Upper lobe of left lung (tissue), 6 donors: ENCODE results near the gene SYNE2. TPM values are rescaled to one million over a fixed set of nuclear protein-coding genes. Genes with fewer than 3 reads are reported as not detected.

Experiments used
- ATAC-seq, 2 donors: fragments of 200-7000 bp; cut with Tn5 transposase; one replicate each; pipeline ENCODE4 v1.9.1; 2022; ENCODE audit warnings: mild to moderate bottlenecking in 2 of 2, moderate library complexity in 2 of 2; ENCODE audit not compliant: low FRiP score in 2 of 2
- DNase-seq, 2 donors: peaks; one replicate each; pipeline ENCODE4 v3.0.0-alpha.2; 2019 to 2020
- H3K27ac ChIP-seq, 4 donors: fragments of 200-600 bp; sonication (generic); one replicate each; pipeline ENCODE4 v1.5.1; 2016 to 2019
- H3K27me3 ChIP-seq, 4 donors: fragments of 200-600 bp; sonication (generic); one replicate each; pipeline ENCODE4 v1.5.1; 2017 to 2019
- H3K36me3 ChIP-seq, 4 donors: fragments of 200-600 bp; sonication (generic); one replicate each; pipeline ENCODE4 v1.5.1; 2016 to 2019
- H3K4me1 ChIP-seq, 4 donors: fragments of 200-600 bp; sonication (generic); one replicate each; pipeline ENCODE4 v1.5.1; 2018 to 2019
- H3K4me3 ChIP-seq, 4 donors: fragments of 200-600 bp; sonication (generic); one replicate each; pipeline ENCODE4 v1.5.1; 2017 to 2019; ENCODE audit warnings: mild to moderate bottlenecking in 2 of 4, moderate library complexity in 1 of 4
- H3K9me3 ChIP-seq, 4 donors: fragments of 200-600 bp; sonication (generic); one replicate each; pipeline ENCODE4 v1.5.1; 2018 to 2019
- CTCF ChIP-seq, 6 experiments: fragments of 450-650 bp in 4 of 6; fragments of 200-600 bp in 2 of 6; sonication (generic) in 2 of 6; IDR thresholded peaks; one replicate each; pipeline ENCODE4 v1.5.1; 2016 to 2019; ENCODE audit warnings: antibody characterized with exemption in 6 of 6
- EP300 ChIP-seq, 4 donors: sonication (generic); formaldehyde crosslinking; IDR thresholded peaks; one replicate each; pipeline ENCODE4 v1.5.1; 2017; ENCODE audit warnings: antibody characterized with exemption in 4 of 4, control low read depth in 2 of 4
- POLR2A ChIP-seq, 4 donors: fragments of 450-650 bp; IDR thresholded peaks; one replicate each; pipeline ENCODE4 v1.5.1; 2016 to 2017; ENCODE audit warnings: antibody characterized with exemption in 4 of 4, mild to moderate bottlenecking in 2 of 4
- POLR2AphosphoS5 ChIP-seq, 2 donors: sonication (generic); formaldehyde crosslinking; IDR thresholded peaks; one replicate each; pipeline ENCODE4 v1.5.1; 2017; ENCODE audit warnings: antibody characterized with exemption in 2 of 2
- WGBS, 2 donors: methylation state at CpG; one replicate each; pipeline ENCODE4 v1.1.5; 2017 to 2018; 5-methylcytosine and 5-hydroxymethylcytosine counted together
- total RNA-seq, 6 donors: library from RNA; depleted of rRNA in 4 of 6; stranded (reverse); fragments of >200 nt in 4 of 6; gene quantifications; one replicate each; pipeline versions ENCODE4 v1.1.0 to v1.2.1, GENCODE V29; 2016 to 2021
- donor health status: DM: no; HTN: no; CAD: no; lungs with moderate emphysema.
- donor health status: DM: no; HTN: yes; CAD: no; lungs with severe emphysema.

Gene SYNE2
- total RNA-seq, 6 donors from 2014 or later: 75.8 to 439 (median 234) TPM

GRCh38 chr14:63952053-63952932 is 99.5 kb downstream of the SYNE2 start:
- 83 to 84% methylated on average over 6 of the region's 6 CpGs for WGBS, 2 donors
- no peak for ATAC-seq
- no peak for TF ChIP-seq POLR2A (IDR thresholded peaks at IDR 0.05)
- TF ChIP-seq EP300 (IDR thresholded peaks at IDR 0.05): peak in 1 of 4 donors; percentile 26
- TF ChIP-seq CTCF (IDR thresholded peaks at IDR 0.05): no peak
- TF ChIP-seq POLR2AphosphoS5 (IDR thresholded peaks at IDR 0.05): no peak
- H3K4me1 ChIP-seq: peaks cover 0 to 5% (median 0%) of the 10 kb centered on the region in 4 donors
- no peaks in the 10 kb centered on the region for H3K27me3 ChIP-seq
- H3K27ac ChIP-seq: peak overlapping the region in 1 of 4 donors; percentile 14
- DNase-seq: no peak
- no peak overlapping the region for H3K4me3 ChIP-seq
- H3K36me3 ChIP-seq: peaks cover 0 to 42% (median 19%) of the 10 kb centered on the region in 4 donors
- H3K9me3 ChIP-seq: no peaks in the 10 kb centered on the region

- H3K4me1 ChIP-seq: peaks cover 0 to 5% (median 0%) of the 10 kb centered on the region in 4 donors
- DNase-seq: no peak
- no peak overlapping the region for H3K4me3 ChIP-seq
- TF ChIP-seq EP300 (IDR thresholded peaks at IDR 0.05) (no peak), CTCF (IDR thresholded peaks at IDR 0.05) (no peak)
- WGBS, 2 donors: 91 to 93% methylated on average over 2 of the region's 2 CpGs
- ATAC-seq: no peak
- H3K9me3 ChIP-seq: no peaks in the 10 kb centered on the region
- peak overlapping the region in 2 of 4 donors; percentile 7 to 33 for H3K27ac ChIP-seq
- H3K27me3 ChIP-seq: no peaks in the 10 kb centered on the region
- H3K36me3 ChIP-seq: peaks cover 0 to 36% (median 16%) of the 10 kb centered on the region in 4 donors
Observed at GRCh38 chr14:63952933-63953437, 100.2 kb downstream of the SYNE2 start.

- no peak overlapping the region for H3K4me3 ChIP-seq
- peaks cover 0 to 5% (median 0%) of the 10 kb centered on the region in 4 donors for H3K4me1 ChIP-seq
- no peak overlapping the region for H3K27ac ChIP-seq
- no peak for TF ChIP-seq EP300 (IDR thresholded peaks at IDR 0.05)
- TF ChIP-seq CTCF (IDR thresholded peaks at IDR 0.05): no peak
- no peak for TF ChIP-seq POLR2AphosphoS5 (IDR thresholded peaks at IDR 0.05)
- H3K36me3 ChIP-seq: peaks cover 0 to 19% (median 2%) of the 10 kb centered on the region in 4 donors
- H3K9me3 ChIP-seq: no peaks in the 10 kb centered on the region
- H3K27me3 ChIP-seq: no peaks in the 10 kb centered on the region
- DNase-seq (no peak), ATAC-seq (no peak)
Observed at GRCh38 chr14:63956326-63956725, 103.5 kb downstream of the SYNE2 start.

- H3K9me3 ChIP-seq: no peaks in the 10 kb centered on the region
- no peak for ATAC-seq
- no peak for TF ChIP-seq POLR2A (IDR thresholded peaks at IDR 0.05)
- TF ChIP-seq EP300 (IDR thresholded peaks at IDR 0.05): no peak
- no peak for TF ChIP-seq CTCF (IDR thresholded peaks at IDR 0.05)
- TF ChIP-seq POLR2AphosphoS5 (IDR thresholded peaks at IDR 0.05): no peak
- peaks cover 0 to 11% (median 0%) of the 10 kb centered on the region in 4 donors for H3K36me3 ChIP-seq
- H3K27me3 ChIP-seq: no peaks in the 10 kb centered on the region
- peaks cover 0 to 13% (median 6%) of the 10 kb centered on the region in 4 donors for H3K4me1 ChIP-seq
- WGBS, 2 donors: 69 to 70% methylated on average over 2 of the region's 2 CpGs
- no peak overlapping the region for H3K4me3 ChIP-seq
- DNase-seq: no peak
- H3K27ac ChIP-seq: no peak overlapping the region
Observed at GRCh38 chr14:63960926-63961567, 108.2 kb downstream of the SYNE2 start.
